HG02623 (cell line): ENCODE results near the gene RGS7.

ENCODE experiments used
- ATAC-seq: cut with Tn5 transposase; IDR thresholded peaks from one replicate; pipeline ENCODE4 v1.9.1; 2021; ENCODE audit warnings: moderate library complexity; ENCODE audit not compliant: unreplicated experiment

RGS7 gene

GRCh38 chr1:241356519-241357365 lies at the start of gene RGS7:
Gene RGS7, minus strand, starts transcription at chr1:241357205.
- peak; percentile 60 for ATAC-seq

- no peak for ATAC-seq
These were observed 49.4 kb upstream of the RGS7 start for GRCh38 chr1:241406421-241406820.

- no peak for ATAC-seq
These were observed 44.2 kb upstream of the RGS7 start for GRCh38 chr1:241401156-241401555.

- ATAC-seq = no peak
These were observed 40.0 kb upstream of the RGS7 start for GRCh38 chr1:241396747-241397681.

GRCh38 chr1:241391926-241392710 lies 35.1 kb upstream of the RGS7 start:
- ATAC-seq = no peak

- ATAC-seq = no peak
These were observed 33.5 kb upstream of the RGS7 start for GRCh38 chr1:241390526-241390925.

GRCh38 chr1:241389400-241389799 lies 32.4 kb upstream of the RGS7 start:
- no peak for ATAC-seq

GRCh38 chr1:241387216-241387615 lies 30.2 kb upstream of the RGS7 start:
- no peak for ATAC-seq

- no peak for ATAC-seq
These were observed 19.7 kb upstream of the RGS7 start for GRCh38 chr1:241376701-241377100.

GRCh38 chr1:241375886-241376285 lies 18.9 kb upstream of the RGS7 start:
- ATAC-seq = no peak

- no peak for ATAC-seq
These were observed 9.2 kb upstream of the RGS7 start for GRCh38 chr1:241366196-241366595.

- ATAC-seq = no peak
These were observed 5.3 kb upstream of the RGS7 start for GRCh38 chr1:241362350-241362749.

- no peak for ATAC-seq
These were observed 648 bp upstream of the RGS7 start for GRCh38 chr1:241357366-241358340.

- no peak for ATAC-seq
These were observed 852 bp downstream of the RGS7 start for GRCh38 chr1:241356187-241356518.

- no peak for ATAC-seq
These were observed 1.5 kb downstream of the RGS7 start for GRCh38 chr1:241355311-241356010.

GRCh38 chr1:241352401-241352800 lies 4.6 kb downstream of the RGS7 start:
- ATAC-seq = no peak

- no peak for ATAC-seq
These were observed 5.2 kb downstream of the RGS7 start for GRCh38 chr1:241351841-241352240.

- ATAC-seq = no peak
These were observed 13.0 kb downstream of the RGS7 start for GRCh38 chr1:241343956-241344355.

- ATAC-seq = no peak
These were observed 20.7 kb downstream of the RGS7 start for GRCh38 chr1:241336335-241336734.
